WTC11 (cell line): ENCODE results near the gene TFCP2.

ENCODE experiments used
- CTCF ChIP-seq: fragments of 200-600 bp; IDR thresholded peaks from 2 replicates; pipeline ENCODE4 v1.8.0; 2022; ENCODE audit warnings: antibody characterized with exemption
- SP1 ChIP-seq: sonication (generic); formaldehyde crosslinking; conservative IDR thresholded peaks from 2 replicates; pipeline ENCODE4 v1.8.1; 2022; ENCODE audit warnings: missing genetic modification reagents
- TCF7 ChIP-seq: sonication (generic); formaldehyde crosslinking; IDR thresholded peaks from 2 replicates; pipeline ENCODE4 v1.8.0; 2022; ENCODE audit warnings: mild to moderate bottlenecking, low read depth, missing genetic modification reagents, moderate library complexity
- USF2 ChIP-seq: sonication (generic); formaldehyde crosslinking; IDR thresholded peaks from 2 replicates; pipeline ENCODE4 v1.8.1; 2023; ENCODE audit warnings: mild to moderate bottlenecking, missing genetic modification reagents, moderate library complexity
- ZNF138 ChIP-seq: sonication (generic); formaldehyde crosslinking; conservative IDR thresholded peaks from 2 replicates; pipeline ENCODE4 v1.8.1; 2022; ENCODE audit warnings: mild to moderate bottlenecking, moderate library complexity, missing genetic modification reagents

GRCh38 chr12:51118706-51119105 lies 54.2 kb downstream of the TFCP2 start:
- TF ChIP-seq CTCF (no peak), ZNF138 (CRISPR knock-in tag) (no peak), USF2 (no peak), TCF7 (CRISPR knock-in tag) (no peak), SP1 (CRISPR knock-in tag) (no peak)
